Measurements from ENCODE around the gene CHFR. TPM values are rescaled to one million over a fixed set of nuclear protein-coding genes. Genes with fewer than 3 reads are reported as not detected.

CHFR gene
- total RNA-seq, 1 experiment from 2014 or later, result 53.3 TPM

DNA sequence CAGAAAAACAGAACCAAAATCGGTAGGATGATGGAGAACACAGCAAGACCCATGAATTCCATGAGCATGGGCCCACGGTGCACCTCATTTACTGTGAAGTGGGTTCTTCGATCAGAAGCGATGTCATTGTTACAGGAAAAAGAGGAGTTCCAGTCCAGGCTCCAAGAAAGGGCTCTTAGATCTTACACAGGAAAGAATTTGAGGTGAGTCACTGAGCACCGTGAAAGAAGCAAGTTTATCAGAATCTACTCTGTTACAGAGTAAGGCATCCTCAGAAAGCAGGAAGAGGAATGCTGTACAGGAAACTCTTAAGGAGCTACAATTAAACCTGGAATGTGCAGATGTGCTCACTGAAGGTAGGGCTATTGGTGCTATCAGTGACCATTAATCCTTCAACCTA lies 11.6 kb upstream of the CHFR start:
- H2BK5ac ChIP-seq (ENCODE audit: insufficient read length, low read length), result no peak overlapping the region
- no peaks in the 10 kb centered on the region for H3K23me2 ChIP-seq (ENCODE audit: insufficient read length, low read depth, low read length, poor library complexity, severe bottlenecking)
- H3T11ph ChIP-seq (ENCODE audit: low read length), result no peak overlapping the region
- no peaks in the 10 kb centered on the region for H3K79me1 ChIP-seq (ENCODE audit: insufficient read depth, low read depth, low read length, poor library complexity, severe bottlenecking)
- Mint-ChIP-seq H3K36me3 (ENCODE audit: insufficient read depth in 1 of 3, low read depth in 3 of 3) (0 out of 7 replicates have a peak, but pooled peaks cover 0 to 3% (median 0%) of the 10 kb centered on the region in 3 experiments), H3K4me1 (peaks cover 3 to 13% of the 10 kb centered on the region in 2 experiments; a peak in 2 of 4 replicates), H3K27me3 (ENCODE audit: low read depth) (no peaks in the 10 kb centered on the region), H3K4me3 (no peak overlapping the region), H3K27ac (no peak overlapping the region), H3K9me3 (peaks cover 0 to 6% of the 10 kb centered on the region in 2 experiments; a peak in 2 of 5 replicates)
- no peaks in the 10 kb centered on the region for H3K79me2 ChIP-seq (ENCODE audit: insufficient read depth, low read length)
- no peak for DNase-seq
- no peak overlapping the region for H3K56ac ChIP-seq (ENCODE audit: insufficient read length, low read depth, low read length)
- H4K91ac ChIP-seq (ENCODE audit: insufficient read length, low read depth, low read length), result no peak overlapping the region
- no peak overlapping the region for H3K27ac ChIP-seq (ENCODE audit: insufficient read length, low read depth, low read length)
- H4K8ac ChIP-seq (replicated peaks; ENCODE audit: insufficient read length, low read depth, low read length), result no peak overlapping the region
- H2AFZ ChIP-seq (ENCODE audit: low read length), result no peak overlapping the region
- no CpG with 5 or more reads among the region's 5 CpGs for WGBS (ENCODE audit: extremely low coverage, insufficient read length, low lambda C conversion rate)
- TF ChIP-seq, protein P1, sequence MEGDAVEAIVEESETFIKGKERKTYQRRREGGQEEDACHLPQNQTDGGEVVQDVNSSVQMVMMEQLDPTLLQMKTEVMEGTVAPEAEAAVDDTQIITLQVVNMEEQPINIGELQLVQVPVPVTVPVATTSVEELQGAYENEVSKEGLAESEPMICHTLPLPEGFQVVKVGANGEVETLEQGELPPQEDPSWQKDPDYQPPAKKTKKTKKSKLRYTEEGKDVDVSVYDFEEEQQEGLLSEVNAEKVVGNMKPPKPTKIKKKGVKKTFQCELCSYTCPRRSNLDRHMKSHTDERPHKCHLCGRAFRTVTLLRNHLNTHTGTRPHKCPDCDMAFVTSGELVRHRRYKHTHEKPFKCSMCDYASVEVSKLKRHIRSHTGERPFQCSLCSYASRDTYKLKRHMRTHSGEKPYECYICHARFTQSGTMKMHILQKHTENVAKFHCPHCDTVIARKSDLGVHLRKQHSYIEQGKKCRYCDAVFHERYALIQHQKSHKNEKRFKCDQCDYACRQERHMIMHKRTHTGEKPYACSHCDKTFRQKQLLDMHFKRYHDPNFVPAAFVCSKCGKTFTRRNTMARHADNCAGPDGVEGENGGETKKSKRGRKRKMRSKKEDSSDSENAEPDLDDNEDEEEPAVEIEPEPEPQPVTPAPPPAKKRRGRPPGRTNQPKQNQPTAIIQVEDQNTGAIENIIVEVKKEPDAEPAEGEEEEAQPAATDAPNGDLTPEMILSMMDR (conservative IDR thresholded peaks at IDR 0.05), result no peak
- H2BK12ac ChIP-seq (ENCODE audit: insufficient read length, low read depth, low read length), result no peak overlapping the region
- H3K4ac ChIP-seq (ENCODE audit: low read depth, low read length), result no peak overlapping the region
- no peak overlapping the region for H3K14ac ChIP-seq (ENCODE audit: insufficient read depth, low read length)
- no peak overlapping the region for H3K4me2 ChIP-seq (ENCODE audit: insufficient read depth, insufficient read length, low read length)
- no peak overlapping the region for H3K18ac ChIP-seq (ENCODE audit: insufficient read length, low read depth, low read length)
- no peaks in the 10 kb centered on the region for H4K20me1 ChIP-seq (ENCODE audit: control insufficient read depth, insufficient read depth, insufficient read length)
- no peaks in the 10 kb centered on the region for H3K4me1 ChIP-seq (ENCODE audit: insufficient read depth, low read length)
- no peak overlapping the region for H2BK15ac ChIP-seq (ENCODE audit: low read depth, low read length)
- no peak overlapping the region for H2AK5ac ChIP-seq (ENCODE audit: insufficient read length, low read length)
- H3K9ac ChIP-seq (ENCODE audit: extremely low read depth, insufficient read length, low read length), result no peak overlapping the region
- H3K27me3 ChIP-seq (ENCODE audit: insufficient read depth, low read length), result no peaks in the 10 kb centered on the region
- H2BK20ac ChIP-seq (ENCODE audit: low read depth, low read length, poor library complexity, severe bottlenecking), result no peak overlapping the region
- H3K23ac ChIP-seq (ENCODE audit: insufficient read length, low read depth, low read length), result no peak overlapping the region
- no peak overlapping the region for H2BK120ac ChIP-seq (ENCODE audit: low read depth, low read length, poor library complexity, severe bottlenecking)
- no peaks in the 10 kb centered on the region for H3K9me3 ChIP-seq (ENCODE audit: control insufficient read depth, low read depth, low read length)
- no peak overlapping the region for H4K5ac ChIP-seq (ENCODE audit: insufficient read length, low read depth, low read length)

Data from H9 (cell line).